ENCODE data around the gene LACRT.

- TF ChIP-seq SUZ12 (IDR thresholded peaks at IDR 0.05; ENCODE audit: extremely low read depth, insufficient read depth, insufficient read length): no peak
- no peak for TF ChIP-seq YY1 (IDR thresholded peaks at IDR 0.05; ENCODE audit: insufficient read depth, insufficient read length)
Measured at GRCh38 chr12:54603173-54603814, 31.4 kb downstream of the LACRT start.

Data from NT2/D1 (cell line).